Ectodermal cell (in vitro differentiated cells): ENCODE measurements around the gene EPHB4.
"Not testable (repeated sequence)": the region's sequence is repeated elsewhere in the genome, so short reads cannot be mapped to it uniquely, and the experiment has no call there.

ENCODE experiments used
- H3K27ac ChIP-seq: 2 replicates; pipeline ENCODE4 v1.7.0; 2013; ENCODE audit warnings: mild to moderate bottlenecking, low read depth, low read length; ENCODE audit not compliant: insufficient read depth, poor library complexity, severe bottlenecking
- H3K27me3 ChIP-seq: 2 replicates; pipeline ENCODE4 v1.7.0; 2013; ENCODE audit warnings: mild to moderate bottlenecking, low read length; ENCODE audit not compliant: insufficient read depth, control insufficient read depth, poor library complexity, severe bottlenecking
- H3K36me3 ChIP-seq: one replicate; pipeline ENCODE4 v1.7.0; 2013; ENCODE audit warnings: low read length; ENCODE audit not compliant: control insufficient read depth, insufficient read depth
- H3K4me1 ChIP-seq: one replicate; pipeline ENCODE4 v1.7.0; 2013; ENCODE audit warnings: low read length; ENCODE audit not compliant: control insufficient read depth, insufficient read depth
- H3K4me3 ChIP-seq: 2 replicates; pipeline ENCODE4 v1.7.0; 2013; ENCODE audit warnings: low read depth, low read length, control low read depth; ENCODE audit not compliant: insufficient read depth
- H3K9me3 ChIP-seq: 2 replicates; pipeline ENCODE4 v1.7.0; 2013; ENCODE audit warnings: mild to moderate bottlenecking, low read length, moderate library complexity; ENCODE audit not compliant: control insufficient read depth
- WGBS, 2 experiments: methylation state at CpG; one replicate each; pipeline ENCODE4 v1.1.7; 2013; ENCODE audit warnings: missing lambda C conversion rate in 2 of 2; 5-methylcytosine and 5-hydroxymethylcytosine counted together

Gene EPHB4

DNA sequence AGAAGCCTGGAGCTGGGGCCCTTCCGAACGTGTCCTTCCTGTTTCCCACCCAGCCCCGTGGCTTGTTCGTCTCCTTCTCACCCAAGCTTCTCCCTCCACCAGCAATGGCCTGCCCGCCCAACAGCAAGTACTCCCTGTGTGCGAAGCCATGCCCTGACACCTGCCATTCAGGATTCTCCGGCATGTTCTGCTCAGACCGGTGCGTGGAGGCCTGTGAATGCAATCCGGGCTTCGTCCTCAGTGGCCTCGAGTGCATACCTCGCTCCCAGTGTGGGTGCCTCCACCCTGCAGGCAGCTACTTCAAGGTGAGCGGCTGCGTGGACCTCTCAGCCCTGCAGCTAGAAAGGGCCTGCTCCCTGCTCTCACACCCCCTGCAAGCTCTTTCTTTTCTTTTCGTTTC lies 62.1 kb downstream of the EPHB4 start:
- no peak overlapping the region for H3K4me3 ChIP-seq
- WGBS, 2 experiments: 89 to 90% methylated on average over 16 of the region's 16 CpGs

GRCh38 chr7:100764841-100765240 lies 62.5 kb downstream of the EPHB4 start:
- no peaks in the 10 kb centered on the region for H3K9me3 ChIP-seq
- H3K4me1 ChIP-seq: peaks cover 6% of the 10 kb centered on the region
- WGBS, 2 experiments: 86% methylated on average over 10 of the region's 10 CpGs
- no peaks in the 10 kb centered on the region for H3K27me3 ChIP-seq
- no peak overlapping the region for H3K27ac ChIP-seq
- no peak overlapping the region for H3K4me3 ChIP-seq
- H3K36me3 ChIP-seq: no peaks in the 10 kb centered on the region

More for the DNA sequence above, 62.1 kb downstream of the EPHB4 start:
- H3K27me3 ChIP-seq: no peaks in the 10 kb centered on the region
- no peaks in the 10 kb centered on the region for H3K9me3 ChIP-seq
- H3K27ac ChIP-seq: no peak overlapping the region
- H3K36me3 ChIP-seq: no peaks in the 10 kb centered on the region
- peaks cover 6% of the 10 kb centered on the region for H3K4me1 ChIP-seq

- 59 to 61% methylated on average over 14 of the region's 14 CpGs for WGBS, 2 experiments
- Histone ChIP-seq H3K36me3 (no peaks in the 10 kb centered on the region), H3K27me3 (no peaks in the 10 kb centered on the region), H3K4me3 (no peak overlapping the region), H3K27ac (no peak overlapping the region), H3K9me3 (no peaks in the 10 kb centered on the region), H3K4me1 (peaks cover 6% of the 10 kb centered on the region)
These were observed 63.7 kb downstream of the EPHB4 start for GRCh38 chr7:100763556-100764140.

GRCh38 chr7:100762841-100763240 lies 64.5 kb downstream of the EPHB4 start:
- not testable (repeated sequence) for H3K36me3 ChIP-seq, H3K27me3 ChIP-seq, H3K4me3 ChIP-seq, H3K4me1 ChIP-seq, H3K9me3 ChIP-seq, H3K27ac ChIP-seq
- 91 to 92% methylated on average over 5 of the region's 5 CpGs for WGBS, 2 experiments

- H3K36me3 ChIP-seq: no peaks in the 10 kb centered on the region
- H3K9me3 ChIP-seq: no peaks in the 10 kb centered on the region
- H3K4me1 ChIP-seq: peaks cover 6% of the 10 kb centered on the region
- no peak overlapping the region for H3K27ac ChIP-seq
- whole genome bisulfite sequencing, 2 experiments: 89 to 90% methylated on average over 18 to 19 of the region's 19 CpGs
- no peak overlapping the region for H3K4me3 ChIP-seq
- no peaks in the 10 kb centered on the region for H3K27me3 ChIP-seq
These were observed 67.8 kb downstream of the EPHB4 start for GRCh38 chr7:100759357-100760171.

- H3K27ac ChIP-seq: no peak overlapping the region
- H3K9me3 ChIP-seq: no peaks in the 10 kb centered on the region
- no peak overlapping the region for H3K4me3 ChIP-seq
- H3K36me3 ChIP-seq: no peaks in the 10 kb centered on the region
- WGBS, 2 experiments: 91 to 93% methylated on average over 2 to 3 of the region's 3 CpGs
- H3K27me3 ChIP-seq: no peaks in the 10 kb centered on the region
- H3K4me1 ChIP-seq: no peaks in the 10 kb centered on the region
These were observed 73.6 kb downstream of the EPHB4 start for GRCh38 chr7:100753750-100754149.

DNA sequence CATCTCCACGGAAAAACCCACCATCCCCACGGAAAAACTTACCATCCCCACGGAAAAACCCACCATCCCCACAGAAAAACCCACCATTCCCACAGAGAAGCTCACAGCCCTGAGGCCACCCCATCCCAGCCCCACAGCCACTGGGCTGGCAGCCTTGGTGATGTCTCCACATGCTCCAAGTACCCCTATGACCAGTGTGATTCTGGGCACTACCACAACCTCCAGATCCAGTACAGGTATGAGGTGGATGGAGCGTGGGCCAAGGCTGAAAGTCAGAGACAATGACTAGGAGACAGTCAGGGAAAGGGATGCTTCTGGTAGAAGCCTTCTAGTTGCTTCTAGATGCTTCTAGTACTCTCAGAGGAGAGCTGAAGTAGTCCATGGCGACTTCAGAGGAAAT lies 74.3 kb downstream of the EPHB4 start:
- Histone ChIP-seq H3K27me3 (no peaks in the 10 kb centered on the region), H3K36me3 (no peaks in the 10 kb centered on the region), H3K9me3 (no peaks in the 10 kb centered on the region), H3K27ac (no peak overlapping the region), H3K4me1 (no peaks in the 10 kb centered on the region), H3K4me3 (no peak overlapping the region)
- WGBS, 2 experiments: 80 to 83% methylated on average over 5 of the region's 5 CpGs
